Measurements from ENCODE around the gene CSMD2.

DNA sequence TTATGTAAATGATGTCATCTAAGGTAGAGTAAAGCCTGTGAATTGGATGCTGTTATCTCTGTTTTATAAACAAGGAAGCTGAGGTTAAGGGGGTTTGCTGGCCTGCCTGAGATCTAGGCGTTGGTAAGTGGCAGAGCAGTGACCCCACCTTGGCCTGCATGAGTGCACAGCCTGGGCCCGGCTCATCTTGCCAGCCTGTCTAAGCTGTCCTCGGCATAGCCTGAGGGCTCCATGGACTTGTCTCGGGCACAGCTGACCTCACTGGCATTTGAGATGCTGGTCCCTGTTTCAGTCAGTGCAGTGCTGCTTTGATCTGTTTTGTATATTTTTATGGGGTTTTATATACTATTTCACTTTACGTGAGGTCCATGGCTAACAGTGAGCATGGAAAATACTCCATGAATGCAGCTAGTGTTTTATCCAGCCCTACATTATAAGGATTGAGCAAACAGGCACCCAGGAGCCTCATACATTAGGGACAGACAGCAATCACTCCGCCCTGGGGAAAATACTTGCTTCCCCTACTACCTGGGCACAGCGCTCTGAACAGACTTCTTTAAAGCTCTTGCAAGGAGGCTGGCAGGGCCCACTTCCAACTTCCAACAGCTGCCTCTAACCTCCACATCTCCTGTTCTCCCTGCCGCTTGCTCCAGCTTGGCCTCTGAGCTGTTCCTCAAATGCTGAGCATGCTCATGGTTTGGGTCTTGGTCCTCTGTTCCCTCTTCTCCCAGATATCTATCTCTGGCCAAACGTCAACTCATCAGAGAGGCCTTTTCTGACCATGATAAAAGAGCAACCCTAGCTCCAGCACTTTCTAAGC lies 451.8 kb downstream of the CSMD2 start:
- TF ChIP-seq CTCF (conservative IDR thresholded peaks at IDR 0.05; ENCODE audit: low read length) (no peak), EZH2phosphoT487 (IDR thresholded peaks at IDR 0.05; ENCODE audit: borderline replicate concordance) (no peak)
